Neural crest cell (in vitro differentiated cells): ENCODE results near the gene TIMM8A. TPM values are rescaled to one million over a fixed set of nuclear protein-coding genes. Genes with fewer than 3 reads are reported as not detected.

ENCODE experiments used
- DNase-seq: peaks from one replicate; pipeline ENCODE4 v3.0.0; 2021; ENCODE audit warnings: low read depth, mixed read lengths, low spot score
- H3K27ac Mint-ChIP-seq: one replicate; pipeline ENCODE4 v1.8.0; 2021; ENCODE audit warnings: mild to moderate bottlenecking, mixed read lengths; ENCODE audit not compliant: unreplicated experiment
- H3K27me3 Mint-ChIP-seq: 2 replicates; pipeline ENCODE4 v1.8.0; 2021; ENCODE audit warnings: low read depth, mild to moderate bottlenecking, mixed read lengths
- H3K36me3 Mint-ChIP-seq: 2 replicates; pipeline ENCODE4 v1.8.0; 2021; ENCODE audit warnings: low read depth, mild to moderate bottlenecking, mixed read lengths
- H3K4me1 Mint-ChIP-seq: 2 replicates; pipeline ENCODE4 v1.8.0; 2021; ENCODE audit warnings: mixed read lengths
- H3K4me3 Mint-ChIP-seq: one replicate; pipeline ENCODE4 v1.8.0; 2021; ENCODE audit warnings: mild to moderate bottlenecking, mixed read lengths
- H3K9me3 Mint-ChIP-seq: 2 replicates; pipeline ENCODE4 v1.8.0; 2021; ENCODE audit warnings: mixed read lengths
- CTCF ChIP-seq: fragments of 200-600 bp; sonication (generic); conservative IDR thresholded peaks from 2 replicates; pipeline ENCODE4 v1.5.0; 2021; ENCODE audit warnings: antibody characterized with exemption, mild to moderate bottlenecking
- total RNA-seq: library from RNA; stranded (reverse); gene quantifications from 2 replicates; pipeline ENCODE4 v1.2.1, GENCODE V29; 2021

Gene TIMM8A
- total RNA-seq, 1 donor from 2014 or later = 31.7 TPM

- Mint-ChIP-seq H3K27ac (peak overlapping the region; percentile 99), H3K4me3 (peak overlapping the region; percentile 100), H3K9me3 (no peaks in the 10 kb centered on the region), H3K27me3 (peaks cover 3% of the 10 kb centered on the region), H3K4me1 (peaks cover 28% of the 10 kb centered on the region), H3K36me3 (peaks cover 26% of the 10 kb centered on the region)
- TF ChIP-seq CTCF = no peak
- no peak for DNase-seq
These were observed 43.3 kb upstream of the TIMM8A start for GRCh38 chrX:101391831-101392230.

GRCh38 chrX:101390664-101391525 is 42.4 kb upstream of the TIMM8A start, which contains the start of gene RPL36A:
Gene RPL36A, plus strand, starts transcription at chrX:101391011. Its CDS starts 33 bp downstream, at chrX:101391044.
- Mint-ChIP-seq H3K4me3 (peak within 1 kb of the TSS; percentile 100), H3K9me3 (no peaks in the 10 kb centered on the region), H3K4me1 (peaks cover 28% of the 10 kb centered on the region), H3K27me3 (peaks cover 3% of the 10 kb centered on the region), H3K27ac (peak within 1 kb of the TSS; percentile 99), H3K36me3 (peaks cover 26% of the 10 kb centered on the region)
- DNase-seq = peak; percentile 73
- TF ChIP-seq CTCF = peak; percentile 71

- no peaks in the 10 kb centered on the region for H3K9me3 Mint-ChIP-seq
- no peak for DNase-seq
- H3K4me1 Mint-ChIP-seq = peaks cover 30% of the 10 kb centered on the region
- peaks cover 19% of the 10 kb centered on the region for H3K36me3 Mint-ChIP-seq
- peaks cover 3% of the 10 kb centered on the region for H3K27me3 Mint-ChIP-seq
- no peak overlapping the region for H3K27ac Mint-ChIP-seq
- TF ChIP-seq CTCF = no peak
- no peak overlapping the region for H3K4me3 Mint-ChIP-seq
These were observed 40.1 kb upstream of the TIMM8A start for GRCh38 chrX:101388604-101389003.

- Mint-ChIP-seq H3K4me1 (peaks cover 22% of the 10 kb centered on the region), H3K27me3 (peaks cover 3% of the 10 kb centered on the region), H3K9me3 (no peaks in the 10 kb centered on the region), H3K4me3 (no peak overlapping the region), H3K27ac (no peak overlapping the region), H3K36me3 (peaks cover 6% of the 10 kb centered on the region)
- TF ChIP-seq CTCF = no peak
- DNase-seq = no peak
These were observed 38.0 kb upstream of the TIMM8A start for GRCh38 chrX:101386542-101386885.

GRCh38 chrX:101385795-101386541 is 37.4 kb upstream of the TIMM8A start, which contains the start of gene BTK:
Gene BTK, minus strand, starts transcription at chrX:101386191. Its CDS starts 10,907 bp downstream, at chrX:101375284.
- no peak within 1 kb of the TSS for H3K27ac Mint-ChIP-seq
- peaks cover 2% of the 10 kb centered on the region for H3K27me3 Mint-ChIP-seq

More at GRCh38 chrX:101385795-101386541, 37.4 kb upstream of the TIMM8A start, which contains the start of gene BTK:
- Mint-ChIP-seq H3K4me1 (peaks cover 17% of the 10 kb centered on the region), H3K36me3 (peaks cover 2% of the 10 kb centered on the region), H3K9me3 (no peaks in the 10 kb centered on the region), H3K4me3 (no peak within 1 kb of the TSS)
- no peak for DNase-seq
- TF ChIP-seq CTCF = no peak
